HL-60 (cell line): ENCODE results near the gene TOP1.

ENCODE experiments used
- CTCF ChIP-seq: IDR thresholded peaks from one replicate; pipeline ENCODE4 v1.5.1; 2011; ENCODE audit warnings: low read length, control low read depth, inconsistent platforms; ENCODE audit not compliant: insufficient read depth
- GABPA ChIP-seq: IDR thresholded peaks from 2 replicates; pipeline ENCODE4 v1.6.1; 2012; ENCODE audit warnings: low read depth
- POLR2AphosphoS5 ChIP-seq: IDR thresholded peaks from 2 replicates; pipeline ENCODE4 v1.6.1; 2012; ENCODE audit warnings: low read depth
- REST ChIP-seq: IDR thresholded peaks from 2 replicates; pipeline ENCODE4 v1.6.1; 2012; ENCODE audit warnings: low read depth; ENCODE audit not compliant: insufficient replicate concordance
- SPI1 ChIP-seq: IDR thresholded peaks from 2 replicates; pipeline ENCODE4 v1.6.1; 2012; ENCODE audit warnings: low read depth, mild to moderate bottlenecking, borderline replicate concordance

GRCh38 chr20:41046716-41047115, 18.1 kb downstream of the TOP1 start:
- TF ChIP-seq CTCF, result no peak
- no peak for TF ChIP-seq REST
- no peak for TF ChIP-seq POLR2AphosphoS5
- no peak for TF ChIP-seq GABPA
- TF ChIP-seq SPI1, result no peak
